NCI-H1417 (cell line): ENCODE results near the gene BHLHA15.
"Not testable (repeated sequence)": the region's sequence is repeated elsewhere in the genome, so short reads cannot be mapped to it uniquely, and the experiment has no call there.

Experiments used
- DNase-seq, 3 experiments: peaks; one replicate each; lab custom pipeline; 2025; lab: John Stamatoyannopoulos, UW

BHLHA15 gene

DNA sequence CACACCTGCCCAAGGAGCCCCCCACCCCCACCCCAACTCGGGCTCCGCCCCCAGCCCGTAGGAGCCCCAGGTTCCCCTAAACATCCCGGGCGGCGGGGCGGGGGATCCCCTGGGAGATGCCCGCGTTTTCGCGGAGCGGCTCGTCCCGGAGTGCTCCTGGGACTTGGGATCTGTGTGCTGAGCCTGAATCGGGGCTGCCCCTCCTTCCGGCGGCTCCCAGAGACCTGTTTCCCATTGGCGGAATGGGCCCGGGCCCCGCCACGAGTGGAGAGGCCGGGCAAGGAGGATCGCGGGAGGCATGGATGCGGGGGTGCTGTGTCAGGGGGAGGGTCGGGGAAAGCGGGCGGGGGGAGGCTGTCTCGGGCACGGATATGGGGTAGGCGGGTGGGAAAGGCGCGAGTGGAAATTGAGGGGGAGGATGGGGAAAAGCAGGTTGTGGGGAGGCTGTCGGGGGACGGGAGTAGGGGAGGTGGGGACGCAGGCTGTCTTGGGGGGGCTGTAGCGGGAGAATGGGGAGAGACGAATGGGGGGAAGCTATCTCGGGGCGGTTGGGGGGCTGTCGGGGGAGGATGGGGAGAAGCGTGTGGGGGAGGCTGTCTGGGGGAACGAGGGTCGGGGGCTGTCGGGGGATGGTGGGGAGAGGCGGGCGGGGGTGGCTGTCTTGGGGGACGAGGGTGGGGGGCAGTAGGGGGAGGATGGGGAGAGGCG lies 572 bp upstream of the BHLHA15 start:
- peak; percentile 18 to 42 (median 22) for DNase-seq

DNA sequence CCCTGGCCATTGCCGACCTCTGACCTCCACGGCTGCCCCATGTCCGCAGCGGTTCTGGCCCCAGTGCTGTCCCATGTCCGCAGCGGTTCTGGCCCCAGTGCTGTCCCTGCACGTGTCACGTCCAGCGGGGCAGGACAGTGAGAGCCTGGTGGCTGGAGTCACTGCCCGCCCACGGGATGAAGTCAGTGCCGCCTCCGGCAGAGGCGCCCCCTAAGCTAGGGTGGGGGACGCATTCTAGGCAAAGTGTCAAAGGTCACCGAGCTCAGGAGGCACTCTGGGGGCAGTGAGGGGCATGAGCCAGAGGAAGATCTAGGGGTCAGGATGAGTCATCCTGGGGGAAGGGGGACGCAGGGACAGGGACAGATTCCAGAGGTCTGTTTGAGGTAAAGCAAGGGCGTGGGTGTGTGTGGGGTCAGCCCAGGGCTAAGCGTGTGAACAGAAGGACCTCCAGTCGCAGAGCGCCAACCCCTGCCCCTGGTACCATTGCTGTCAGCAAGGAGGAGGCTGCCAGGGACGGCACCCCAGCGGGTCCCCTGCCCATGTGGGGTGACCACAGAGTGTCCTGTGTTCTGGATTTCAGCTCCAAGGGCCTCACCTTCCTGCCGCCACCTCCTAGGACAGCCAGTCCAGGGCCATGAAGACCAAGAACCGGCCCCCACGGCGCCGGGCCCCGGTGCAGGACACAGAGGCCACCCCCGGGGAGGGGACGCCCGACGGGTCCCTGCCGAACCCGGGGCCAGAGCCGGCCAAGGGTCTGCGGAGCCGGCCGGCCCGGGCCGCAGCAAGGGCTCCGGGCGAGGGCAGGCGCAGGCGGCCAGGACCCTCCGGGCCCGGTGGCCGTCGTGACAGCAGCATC lies 665 bp downstream of the BHLHA15 start:
- no peak for DNase-seq

DNA sequence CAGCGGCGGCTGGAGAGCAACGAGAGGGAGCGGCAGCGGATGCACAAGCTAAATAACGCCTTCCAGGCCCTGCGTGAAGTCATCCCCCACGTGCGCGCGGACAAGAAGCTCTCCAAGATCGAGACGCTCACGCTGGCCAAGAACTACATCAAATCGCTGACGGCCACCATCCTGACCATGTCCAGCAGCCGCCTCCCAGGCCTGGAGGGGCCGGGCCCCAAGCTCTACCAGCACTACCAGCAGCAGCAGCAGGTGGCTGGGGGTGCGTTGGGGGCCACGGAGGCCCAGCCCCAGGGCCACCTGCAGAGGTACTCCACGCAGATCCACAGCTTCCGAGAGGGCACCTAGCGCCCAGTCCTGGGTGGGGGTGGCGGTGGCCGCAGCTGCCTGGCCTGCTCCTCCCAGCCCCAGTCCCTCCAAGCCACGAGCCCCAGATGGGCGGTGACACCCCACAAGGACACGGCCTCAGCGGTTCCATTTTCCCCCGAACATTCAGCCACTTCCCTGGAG lies 1.3 kb downstream of the BHLHA15 start:
- DNase-seq: no peak

DNA sequence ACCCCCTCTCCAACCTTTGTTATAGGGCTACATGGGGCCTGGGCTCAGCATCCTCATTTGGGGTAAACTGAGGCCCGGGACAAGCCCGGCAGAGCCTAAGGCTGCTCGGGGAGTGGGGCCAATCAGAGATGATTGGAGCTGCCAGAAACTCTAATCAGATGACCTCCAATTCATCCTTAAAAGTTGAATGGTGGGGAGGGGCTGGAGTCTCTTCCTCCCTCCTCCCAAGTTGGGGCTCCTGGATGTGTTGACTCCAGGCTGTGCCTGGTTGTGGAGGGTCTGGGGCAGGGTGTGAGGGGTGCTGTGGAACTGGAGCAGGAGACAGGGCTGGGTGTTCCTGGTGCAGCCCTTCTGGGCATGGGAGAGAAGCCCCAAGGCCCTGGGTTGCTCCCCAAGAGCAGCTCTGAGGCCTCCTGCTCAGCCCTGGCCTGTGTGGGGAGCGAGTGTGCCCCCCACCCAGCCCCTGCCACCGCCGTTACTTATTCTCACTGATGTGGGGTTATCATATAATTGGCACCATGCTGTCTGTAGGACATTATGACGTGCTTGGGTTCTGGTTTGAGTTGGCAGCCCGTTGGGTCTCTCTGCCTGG lies 2.2 kb downstream of the BHLHA15 start:
- DNase-seq: no peak

DNA sequence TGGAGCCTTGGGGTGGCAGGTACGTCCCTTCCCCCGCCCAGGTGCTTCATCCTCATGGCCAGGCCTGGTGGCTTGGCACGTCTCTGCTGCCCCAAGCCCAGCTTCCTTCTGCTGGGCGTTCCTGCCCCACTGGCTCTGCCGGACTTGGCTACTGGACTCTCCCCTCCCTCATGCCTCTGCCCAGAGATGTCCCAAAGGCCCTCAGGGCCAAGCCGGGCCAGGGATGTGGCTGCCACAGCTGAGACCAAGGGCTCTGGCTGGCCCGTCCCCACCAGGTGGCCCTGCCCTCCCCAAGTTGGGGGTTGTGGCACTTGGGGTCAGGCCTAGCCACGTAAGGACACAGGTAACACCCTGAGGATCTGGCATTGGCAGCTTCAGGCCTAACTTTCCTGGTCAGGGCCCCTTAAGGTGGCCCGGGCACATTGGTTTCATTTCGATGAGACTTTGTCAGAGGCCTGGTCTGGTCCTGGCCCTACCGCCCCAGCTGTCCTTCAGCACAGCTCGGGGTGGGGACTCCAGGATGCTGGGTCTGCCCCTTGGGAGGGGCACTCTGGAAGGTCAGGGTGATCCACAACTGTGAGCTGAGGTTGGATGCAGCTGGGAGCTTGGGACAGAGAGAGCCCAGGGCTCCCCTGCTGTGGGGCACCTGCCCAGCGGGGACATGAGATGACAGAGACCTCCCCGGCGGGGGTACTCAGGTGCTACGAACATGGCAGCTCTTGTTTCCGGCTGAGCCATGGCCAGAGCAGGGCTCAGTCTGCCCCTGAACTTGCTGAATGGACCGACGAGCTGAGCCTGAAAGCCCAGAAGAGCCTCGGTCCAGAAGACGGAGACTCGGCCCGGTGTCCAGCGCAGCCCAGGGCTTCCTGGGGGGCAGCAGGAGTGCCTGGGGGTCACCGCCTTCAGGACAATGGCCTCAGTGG lies 2.9 kb downstream of the BHLHA15 start:
- no peak for DNase-seq

DNA sequence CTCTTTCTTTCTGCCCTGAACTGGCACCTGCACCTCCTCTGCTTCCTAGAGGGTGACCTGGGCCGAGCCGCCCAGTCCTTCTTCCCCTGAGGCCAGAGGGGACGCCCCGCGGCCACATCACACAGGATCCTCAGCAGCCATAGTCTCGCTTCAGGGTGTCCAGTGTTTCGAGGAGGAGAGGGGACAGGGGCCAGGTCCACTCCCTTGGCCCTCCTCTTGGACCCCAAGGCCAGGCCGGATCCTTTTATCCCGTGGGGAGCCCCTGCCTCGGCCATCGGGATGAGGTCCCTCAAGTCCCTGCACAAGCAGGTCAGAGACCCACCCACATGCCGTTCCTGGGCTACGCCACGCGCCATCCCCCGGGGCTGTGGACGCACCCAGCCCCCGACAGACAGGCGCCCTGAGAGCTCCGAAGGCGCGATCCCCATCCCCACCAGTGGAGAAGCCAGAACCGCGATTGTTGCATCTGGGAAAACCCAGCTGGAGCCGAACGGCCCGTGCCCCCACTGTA lies 3.6 kb downstream of the BHLHA15 start:
- DNase-seq: no peak

DNA sequence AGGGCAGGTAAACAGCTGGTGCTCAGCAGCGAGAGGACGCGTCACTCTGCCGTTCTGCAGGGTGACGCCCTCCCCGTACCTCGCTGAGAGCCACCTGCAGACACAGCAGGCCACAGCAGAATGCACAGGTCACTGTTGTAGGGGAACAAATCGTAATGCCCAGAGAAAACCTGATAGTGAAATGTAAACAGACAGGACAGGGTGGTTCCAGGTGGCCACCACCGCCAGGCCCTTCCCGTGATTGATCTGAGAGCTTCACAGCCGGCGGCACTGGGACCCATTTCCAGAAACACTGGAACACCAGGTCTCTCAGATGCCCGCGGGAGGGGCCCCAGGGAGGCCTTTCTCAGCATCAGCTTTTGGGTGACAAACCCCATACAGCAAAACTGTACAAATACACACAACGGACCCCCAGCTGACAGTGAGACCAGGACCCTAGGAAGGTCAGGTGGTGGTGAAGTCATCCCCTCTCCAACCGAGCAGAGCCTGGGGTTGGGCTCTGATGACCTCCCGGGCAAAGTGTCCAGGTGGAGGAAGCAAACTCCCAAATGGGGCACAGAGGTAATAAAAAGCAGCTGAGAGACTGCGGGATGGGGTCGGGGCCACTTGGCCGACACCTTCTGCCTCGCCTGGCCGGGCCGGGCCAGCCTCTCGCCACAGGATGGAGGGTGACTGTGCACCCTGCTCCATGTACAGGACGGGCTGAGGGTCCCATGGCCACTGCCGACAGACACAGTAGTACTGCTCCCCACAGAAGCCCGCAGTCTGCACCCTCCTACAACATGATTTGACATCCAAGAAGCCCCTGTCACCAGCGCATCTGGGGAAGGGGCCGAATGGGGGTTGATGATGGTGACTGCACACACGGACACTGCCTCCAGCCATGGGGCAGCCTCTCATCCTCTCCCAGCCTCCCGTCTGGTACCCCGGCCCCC lies 4.6 kb downstream of the BHLHA15 start:
- peak in 2 of 3 experiments; percentile 20 to 62 for DNase-seq

DNA sequence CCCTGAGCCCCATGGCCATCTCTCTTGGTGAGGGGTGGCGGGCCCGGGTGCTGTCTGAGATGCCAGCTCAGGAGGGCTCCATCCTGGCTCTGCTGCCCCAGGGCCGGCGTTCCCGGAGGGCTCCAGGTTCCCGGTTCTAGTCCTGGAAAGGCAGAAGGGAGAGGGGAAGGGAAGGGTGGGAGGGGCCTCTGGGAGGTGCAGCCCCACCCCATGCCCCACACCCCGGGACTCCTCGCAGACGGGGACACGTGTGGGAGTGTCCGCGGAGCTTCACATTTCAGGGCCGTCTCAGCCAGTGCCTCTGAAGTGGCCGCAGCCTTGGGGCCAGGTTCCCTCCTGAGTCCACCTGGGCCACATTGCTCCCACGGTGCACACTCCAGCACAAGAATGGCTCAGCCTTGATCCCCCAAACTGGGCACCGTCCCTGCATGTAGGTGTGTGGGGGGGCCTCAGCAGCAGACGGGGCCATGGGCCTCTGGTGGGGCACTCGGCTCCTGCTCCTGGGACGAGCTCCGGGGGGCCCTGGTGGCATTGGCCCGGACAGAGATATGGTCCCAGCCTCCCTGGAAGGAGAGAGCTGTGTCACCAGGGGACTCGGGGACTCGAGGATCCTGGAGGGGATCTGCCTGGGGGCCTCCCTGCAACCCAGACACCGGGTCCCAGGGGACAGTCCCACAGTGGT lies 5.8 kb downstream of the BHLHA15 start:
- no peak for DNase-seq

DNA sequence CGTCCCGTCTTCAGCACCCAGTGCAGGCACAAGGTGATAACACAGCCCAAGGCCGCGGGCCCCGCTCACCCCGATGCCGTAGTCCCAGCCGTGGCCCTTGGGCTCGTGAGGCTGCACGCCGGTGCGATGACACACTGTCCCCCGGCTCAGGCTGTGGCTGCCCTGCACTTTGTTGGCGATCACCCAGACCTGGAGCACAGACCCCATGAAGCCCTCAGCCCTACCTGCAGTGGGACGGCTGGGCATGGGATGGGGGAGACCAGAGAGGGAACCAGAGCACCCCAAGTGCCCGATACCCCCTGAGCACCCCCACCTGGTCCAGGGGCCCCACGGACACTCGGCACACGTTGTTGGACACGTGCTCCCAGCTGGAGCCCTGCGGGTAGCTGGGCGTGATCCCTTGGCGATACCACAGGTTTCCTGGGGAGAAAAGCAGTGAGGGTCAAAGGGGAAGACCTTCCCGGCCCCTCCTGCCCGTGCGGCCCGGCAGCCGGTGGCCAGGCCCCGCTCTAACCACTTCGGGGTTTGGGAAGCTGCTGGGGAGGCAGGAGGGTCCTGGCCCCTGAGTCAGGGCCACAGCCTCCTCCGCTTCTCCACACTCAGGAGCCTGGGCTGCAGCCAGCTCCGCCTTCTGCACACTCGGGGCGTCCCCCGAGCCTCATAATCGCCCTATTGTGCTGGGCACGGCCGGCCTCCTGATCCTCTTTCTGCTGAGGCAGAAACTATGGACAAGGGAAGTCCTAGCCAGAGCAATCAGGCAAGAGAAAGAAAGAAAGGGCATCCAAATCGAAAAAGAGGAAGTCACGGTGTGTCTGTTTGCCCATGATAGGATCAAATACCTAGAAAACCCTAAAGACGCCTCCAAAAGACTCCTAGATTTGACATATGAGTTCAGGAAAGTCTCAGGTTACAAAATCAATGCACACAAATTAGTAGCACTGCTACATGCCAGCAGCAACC lies 6.7 kb downstream of the BHLHA15 start:
- DNase-seq: peak in 1 of 3 experiments; percentile 24

DNA sequence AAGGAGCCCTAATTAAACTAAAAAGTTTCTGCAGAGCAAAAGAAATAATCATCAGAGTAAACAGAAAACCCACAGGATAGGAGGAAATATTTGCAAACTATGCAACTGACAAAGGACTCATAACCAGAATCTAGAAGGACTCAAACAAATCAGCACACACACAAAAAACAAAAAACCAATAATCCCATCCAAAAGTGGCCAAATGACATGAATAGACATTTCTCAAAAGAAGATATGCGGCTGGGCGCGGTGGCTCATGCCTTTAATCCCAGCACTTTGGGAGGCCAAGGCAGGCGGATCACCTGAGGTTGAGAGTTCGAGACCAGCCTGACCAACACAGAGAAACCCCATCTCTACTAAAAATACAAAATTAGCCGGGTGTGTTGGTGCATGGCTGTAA lies 8.1 kb downstream of the BHLHA15 start:
- DNase-seq: not testable (repeated sequence)

DNA sequence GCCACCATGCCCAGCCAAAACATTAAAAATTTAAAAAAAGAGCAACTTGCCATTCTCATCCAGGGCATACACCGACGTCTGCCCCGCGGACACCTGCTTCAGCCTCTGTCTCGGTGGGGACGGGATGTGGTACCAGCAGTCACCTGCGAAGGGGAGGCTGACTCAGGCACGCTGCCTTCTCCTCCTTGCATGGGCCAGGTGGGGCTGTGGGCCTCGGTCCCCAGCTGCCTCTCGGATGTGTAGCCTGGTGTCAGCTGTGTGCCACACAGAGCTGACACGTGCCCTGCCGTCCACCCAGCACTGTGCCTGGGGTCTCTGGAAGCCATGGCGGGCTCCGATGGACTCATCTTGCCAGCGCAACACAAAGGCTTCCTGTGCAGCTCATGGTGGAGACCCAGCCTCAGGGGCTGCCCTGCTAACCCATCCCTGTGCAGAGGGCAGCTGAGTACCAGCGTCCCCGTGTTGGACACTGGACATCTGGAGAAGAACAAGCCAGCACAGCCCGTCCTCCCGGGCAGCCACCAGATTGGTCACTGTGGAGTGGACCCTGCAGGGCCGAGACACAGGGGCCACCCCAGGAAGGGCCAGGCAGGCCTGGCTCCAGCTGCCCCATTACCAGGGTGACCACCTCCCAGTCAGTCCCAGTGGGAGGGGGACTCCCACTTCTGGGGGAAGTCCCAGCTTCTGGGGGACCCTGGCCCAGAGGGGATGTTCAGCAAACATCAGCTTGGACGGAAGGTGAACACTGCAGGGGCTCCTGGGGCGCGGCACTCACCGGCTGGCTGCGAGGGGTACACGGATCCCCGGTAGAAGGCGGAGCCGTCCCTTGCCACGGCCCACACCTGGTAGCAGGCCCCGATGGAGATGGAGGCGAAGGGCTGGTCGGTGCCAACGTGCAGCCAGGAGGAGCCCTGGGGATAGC lies 10.6 kb downstream of the BHLHA15 start:
- no peak for DNase-seq

DNA sequence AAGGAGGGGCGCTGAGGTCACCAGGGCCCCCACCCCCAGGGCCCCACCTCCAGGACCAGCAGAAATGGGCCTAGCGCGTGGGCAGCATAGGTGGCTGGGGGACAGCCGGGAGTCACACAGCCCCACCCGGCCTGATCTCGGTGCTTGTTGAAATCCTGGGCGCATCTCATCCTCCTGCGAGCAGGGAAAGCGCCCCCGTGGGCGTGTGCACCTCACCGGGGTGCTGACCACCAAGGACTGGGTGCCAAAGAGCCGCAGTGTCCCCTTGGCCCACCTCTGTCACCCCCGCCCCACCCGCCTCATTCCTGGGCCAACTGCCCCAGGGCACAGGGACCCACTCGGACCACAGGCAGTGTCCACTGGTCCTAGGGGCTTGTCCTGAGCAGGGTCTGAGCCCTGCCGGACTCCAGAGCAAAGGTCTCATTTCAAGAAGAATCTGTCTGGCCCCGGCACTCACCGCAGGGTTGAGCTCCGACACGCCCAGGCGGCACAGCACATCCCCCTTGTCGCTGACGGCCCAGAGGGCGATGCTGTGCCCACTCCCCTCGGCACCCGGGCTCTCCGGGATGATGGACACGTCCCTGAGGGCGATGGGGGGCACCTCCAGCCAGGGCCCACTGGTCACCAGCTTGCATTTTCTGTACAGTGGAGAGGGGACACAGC lies 11.4 kb downstream of the BHLHA15 start:
- DNase-seq: no peak

DNA sequence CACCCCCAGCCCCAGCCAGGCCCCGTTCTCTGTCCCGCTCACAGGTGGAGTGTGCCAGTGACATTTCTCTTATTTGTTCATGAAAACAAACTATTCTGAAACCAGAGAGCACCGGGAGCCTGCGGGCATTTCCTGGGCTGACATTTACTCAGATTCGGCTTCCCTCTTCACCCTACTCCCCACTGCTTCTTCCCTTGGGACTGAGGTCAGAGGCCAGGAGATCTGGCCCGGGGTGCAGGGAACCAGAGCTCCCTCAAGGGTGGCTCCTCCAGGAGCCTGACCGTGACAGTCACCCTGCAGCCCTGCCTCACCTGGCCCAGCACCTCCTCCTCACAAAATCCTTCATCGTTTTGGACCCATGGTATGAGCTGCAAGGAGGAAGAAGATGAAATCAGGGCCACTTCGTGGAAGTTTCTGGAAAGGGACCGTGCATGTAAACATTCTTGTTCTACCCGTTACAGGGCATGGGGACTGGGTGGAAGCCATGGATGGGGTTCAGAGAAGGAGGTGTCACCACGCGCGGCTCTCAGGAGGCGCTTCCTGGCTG lies 12.2 kb downstream of the BHLHA15 start:
- DNase-seq: no peak

DNA sequence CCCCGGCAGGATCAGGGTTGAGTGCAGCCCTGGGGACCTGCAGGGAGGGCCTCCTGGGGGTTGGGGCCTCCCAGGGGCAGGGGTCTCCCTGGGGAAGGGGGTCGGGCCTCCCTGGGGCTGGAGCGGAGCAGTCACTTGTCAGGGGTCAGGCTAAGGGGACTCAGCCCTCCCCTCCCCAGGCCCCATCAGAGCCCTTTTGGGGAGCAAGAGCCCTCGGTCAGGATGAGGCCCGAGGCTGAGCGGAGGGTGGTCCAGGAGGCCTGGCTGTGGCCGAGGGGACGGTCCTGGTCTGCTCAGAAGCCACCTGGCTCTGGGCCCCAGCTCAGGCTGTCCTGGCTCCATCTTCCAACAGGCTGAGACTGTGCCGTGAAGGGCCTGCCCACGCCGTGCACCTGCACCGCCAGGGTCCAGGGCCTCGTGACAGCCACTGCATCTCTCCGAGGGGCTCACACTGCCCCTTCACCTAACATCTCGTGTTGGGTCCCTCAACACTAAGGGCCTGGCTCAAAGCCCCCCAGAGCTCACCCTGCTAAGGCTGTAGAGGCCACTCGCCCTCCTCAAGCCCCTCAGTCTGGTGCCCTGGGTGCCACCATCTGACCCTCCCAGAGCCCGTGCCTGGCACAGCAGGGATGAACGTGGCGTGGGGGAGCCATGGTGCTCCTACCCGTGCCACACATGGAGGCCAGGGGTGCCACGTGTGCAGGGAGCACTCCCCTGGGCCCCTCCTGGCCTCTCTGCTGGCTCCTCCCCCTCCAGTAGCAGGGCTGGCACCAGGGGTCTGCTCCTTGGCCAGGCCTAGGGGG lies 12.9 kb downstream of the BHLHA15 start:
- DNase-seq: no peak

DNA sequence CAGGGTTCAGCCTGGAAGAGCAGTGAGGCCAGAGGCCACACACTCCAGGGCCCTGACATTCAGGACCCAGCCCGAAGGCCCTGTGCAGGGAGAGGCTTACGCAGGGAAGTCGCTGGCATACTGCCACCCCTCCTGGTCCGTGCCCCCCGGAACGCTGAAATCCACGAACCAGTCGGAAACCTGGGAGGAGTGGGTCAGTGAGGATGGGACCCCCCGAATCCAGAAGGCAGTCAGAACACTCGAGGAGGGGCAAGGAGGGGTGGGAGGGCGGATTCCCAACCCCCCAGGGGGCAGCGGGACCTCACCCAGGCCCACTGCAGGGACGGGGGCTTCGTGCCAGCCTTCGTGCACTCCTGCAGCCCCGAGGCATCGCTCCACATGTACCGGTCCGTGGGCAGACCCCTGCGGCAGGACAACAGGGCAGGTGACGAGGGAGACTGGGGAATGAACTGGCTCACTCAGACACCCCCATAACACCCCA lies 13.5 kb downstream of the BHLHA15 start:
- no peak for DNase-seq
